CD4-positive, alpha-beta T cell treated with Interleukin-17A for 4 hours (primary cell): ENCODE measurements around the gene BMPR1A.
A peak's percentile ranks its signal among the peaks of the same experiment; 100 is the strongest.
"Not testable (repeated sequence)": the region's sequence is repeated elsewhere in the genome, so short reads cannot be mapped to it uniquely, and the experiment has no call there.

Source experiments
- DNase-seq: peaks from one replicate; pipeline ENCODE4 v3.0.0-alpha.2; 2020; ENCODE audit warnings: mixed read lengths

Gene BMPR1A

GRCh38 chr10:86730227-86730626 lies 26.2 kb upstream of the BMPR1A start:
- no peak for DNase-seq

- DNase-seq, result no peak
These were observed 23.6 kb upstream of the BMPR1A start for GRCh38 chr10:86732771-86733170.

- no peak for DNase-seq
These were observed 23.2 kb upstream of the BMPR1A start for GRCh38 chr10:86733260-86733671.

GRCh38 chr10:86734207-86734988 lies 22.0 kb upstream of the BMPR1A start:
- no peak for DNase-seq

GRCh38 chr10:86735278-86735677 lies 21.1 kb upstream of the BMPR1A start:
- not testable (repeated sequence) for DNase-seq

GRCh38 chr10:86742230-86742629 lies 14.2 kb upstream of the BMPR1A start:
- DNase-seq, result no peak

GRCh38 chr10:86744067-86744725 lies 12.2 kb upstream of the BMPR1A start:
- no peak for DNase-seq

- no peak for DNase-seq
These were observed 8.4 kb upstream of the BMPR1A start for GRCh38 chr10:86747796-86748581.

GRCh38 chr10:86749854-86750253 lies 6.6 kb upstream of the BMPR1A start:
- DNase-seq, result no peak

GRCh38 chr10:86751477-86751876 lies 4.9 kb upstream of the BMPR1A start:
- DNase-seq, result no peak

- no peak for DNase-seq
These were observed 4.1 kb upstream of the BMPR1A start for GRCh38 chr10:86752311-86752710.

GRCh38 chr10:86753051-86753450 lies 3.4 kb upstream of the BMPR1A start:
- no peak for DNase-seq

- DNase-seq, result no peak
These were observed 2.6 kb upstream of the BMPR1A start for GRCh38 chr10:86753638-86754434.

- DNase-seq, result no peak
These were observed 1.0 kb upstream of the BMPR1A start for GRCh38 chr10:86755454-86755739.

- DNase-seq, result peak; percentile 91
These were observed 494 bp upstream of the BMPR1A start for GRCh38 chr10:86755740-86756510.

- DNase-seq, result peak; percentile 26
These were observed 924 bp downstream of the BMPR1A start for GRCh38 chr10:86757113-86757972.

- no peak for DNase-seq
These were observed 2.0 kb downstream of the BMPR1A start for GRCh38 chr10:86758189-86759072.

- no peak for DNase-seq
These were observed 2.8 kb downstream of the BMPR1A start for GRCh38 chr10:86759073-86759672.

GRCh38 chr10:86763404-86763803 lies 7.0 kb downstream of the BMPR1A start:
- no peak for DNase-seq

GRCh38 chr10:86765548-86765947 lies 9.1 kb downstream of the BMPR1A start:
- no peak for DNase-seq
